ENCODE results near the gene RPL37A.

Gene RPL37A

GRCh38 chr2:216491793-216492596 lies 6.6 kb upstream of the RPL37A start:
- TF ChIP-seq POLR2A (IDR thresholded peaks at IDR 0.05; ENCODE audit: low read depth, low read length) (peak; percentile 71), POLR2AphosphoS5 (IDR thresholded peaks at IDR 0.05; ENCODE audit: low read depth, low read length) (peak; percentile 61; the same call in 1 of the 2 replicates), TAF1 (IDR thresholded peaks at IDR 0.05; ENCODE audit: borderline replicate concordance, low read depth, low read length) (no peak)
- no peak for DNase-seq (ENCODE audit: insufficient read length)
- peak; percentile 97 for FAIRE-seq

DNA sequence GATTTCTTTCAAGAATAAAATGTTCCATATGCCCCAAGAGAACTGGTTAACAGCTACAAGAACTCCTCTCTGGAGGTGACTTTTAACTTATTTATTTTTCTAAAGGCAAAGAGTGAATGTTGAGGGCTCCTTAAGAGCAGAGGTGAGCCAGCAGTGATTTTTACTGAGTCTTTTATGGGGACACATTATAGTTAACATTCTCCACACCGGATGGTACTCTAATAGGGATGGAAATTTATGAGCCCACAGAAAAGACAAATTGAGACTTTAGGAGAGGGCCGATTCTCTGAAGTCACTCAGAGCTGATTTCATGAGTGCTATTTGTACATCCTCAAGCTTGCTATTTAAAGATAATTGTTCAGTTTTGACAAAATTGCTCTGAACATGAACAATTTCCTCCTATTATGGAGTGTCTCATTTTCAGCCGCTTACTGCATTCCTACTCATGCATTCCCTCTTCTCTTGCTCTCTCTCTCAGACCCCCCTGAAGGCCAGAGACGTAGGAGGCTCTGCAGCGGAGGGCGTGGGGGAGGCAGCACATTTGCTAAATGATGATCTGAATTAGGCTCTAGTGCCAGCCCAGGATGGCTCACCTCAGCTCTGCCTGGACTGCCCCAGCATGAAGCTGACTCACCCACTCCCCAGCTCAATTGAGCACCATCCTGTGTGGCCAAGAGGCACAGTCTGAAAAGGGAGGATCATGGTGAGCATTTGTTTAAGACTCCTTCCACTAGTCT lies 5.9 kb upstream of the RPL37A start:
- DNase-seq (ENCODE audit: insufficient read length) (no peak), FAIRE-seq (no peak)
- no peak for TF ChIP-seq POLR2AphosphoS5 (IDR thresholded peaks at IDR 0.05; ENCODE audit: low read depth, low read length)
- TF ChIP-seq TAF1 (IDR thresholded peaks at IDR 0.05; ENCODE audit: borderline replicate concordance, low read depth, low read length): no peak
- no peak for TF ChIP-seq POLR2A (IDR thresholded peaks at IDR 0.05; ENCODE audit: low read depth, low read length)

DNA sequence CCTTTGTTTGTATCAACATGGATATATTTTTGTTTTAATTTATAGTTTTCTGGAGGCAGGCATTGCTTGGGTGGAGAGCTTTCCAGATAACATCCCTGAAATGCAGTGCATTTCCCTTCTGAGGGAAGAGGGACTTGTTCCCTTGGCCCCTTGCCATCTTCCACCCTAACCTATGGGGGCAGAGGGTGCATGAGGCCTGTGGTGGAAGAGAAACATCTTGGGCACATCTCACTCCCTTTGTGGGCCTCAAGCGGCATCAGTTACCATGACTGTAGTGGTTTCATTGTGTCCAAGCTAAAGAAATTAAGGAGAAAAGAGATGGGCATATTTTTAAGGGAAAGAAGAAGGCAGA lies 5.3 kb upstream of the RPL37A start:
- TF ChIP-seq TAF1 (IDR thresholded peaks at IDR 0.05; ENCODE audit: borderline replicate concordance, low read depth, low read length) (no peak), POLR2AphosphoS5 (IDR thresholded peaks at IDR 0.05; ENCODE audit: low read depth, low read length) (no peak), POLR2A (IDR thresholded peaks at IDR 0.05; ENCODE audit: low read depth, low read length) (no peak)

DNA sequence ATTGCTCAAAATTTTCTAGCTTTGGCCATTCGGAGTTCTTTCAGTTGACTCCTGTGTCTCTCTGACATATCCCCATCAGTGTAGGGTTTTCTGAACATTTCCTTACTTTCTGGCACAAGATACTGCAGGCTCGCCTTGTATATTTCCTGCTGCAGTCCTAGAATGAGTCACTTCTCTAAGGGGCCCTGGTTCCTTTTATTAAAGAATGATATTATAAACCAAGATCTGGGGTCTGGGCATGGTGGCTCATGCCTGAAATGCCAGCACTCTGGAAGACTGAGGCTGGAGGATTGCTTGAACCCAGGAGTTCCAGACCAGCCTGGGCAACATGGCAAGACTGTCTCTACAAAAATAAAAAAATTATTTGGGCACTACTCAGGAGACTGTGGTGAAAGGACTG lies 3.0 kb upstream of the RPL37A start:
- DNase-seq (ENCODE audit: insufficient read length) (no peak), FAIRE-seq (no peak)
- no peak for TF ChIP-seq TAF1 (IDR thresholded peaks at IDR 0.05; ENCODE audit: borderline replicate concordance, low read depth, low read length)

More for the DNA sequence above, 5.3 kb upstream of the RPL37A start:
- DNase-seq (ENCODE audit: insufficient read length) (no peak), FAIRE-seq (no peak)

DNA sequence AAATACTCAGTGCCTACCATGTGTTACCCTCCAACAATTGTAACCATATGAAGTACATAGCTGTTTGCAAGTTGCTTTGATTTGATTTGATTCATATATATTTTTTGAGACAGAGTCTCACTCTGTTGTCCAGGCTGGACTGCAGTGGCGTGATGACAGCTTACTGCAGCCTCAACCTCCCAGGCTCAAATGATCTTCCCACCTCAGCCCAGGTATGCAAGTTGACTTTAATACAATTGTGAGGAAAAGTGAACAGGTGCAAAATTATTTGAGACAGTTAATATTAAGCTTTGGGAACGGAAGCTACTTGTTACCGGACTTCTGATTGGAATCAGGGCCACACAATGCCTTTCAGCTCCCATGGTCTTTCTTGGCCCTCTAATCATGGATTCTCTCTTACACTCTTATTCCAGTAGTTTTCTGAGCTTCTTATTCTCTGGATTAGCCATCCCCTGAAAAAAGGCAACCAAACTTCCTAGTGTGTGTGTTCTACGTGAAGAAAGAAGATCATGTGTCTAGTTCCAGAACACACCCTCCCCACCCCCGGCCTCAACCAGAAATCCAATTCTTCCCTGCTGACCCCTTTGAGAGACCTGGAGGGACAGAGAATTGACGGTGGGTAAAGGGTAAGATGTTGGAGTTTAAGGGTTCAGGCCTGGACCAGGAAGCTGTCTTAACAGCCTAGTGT lies 1.1 kb upstream of the RPL37A start:
- FAIRE-seq (no peak), DNase-seq (ENCODE audit: insufficient read length) (no peak)
- TF ChIP-seq POLR2AphosphoS5 (IDR thresholded peaks at IDR 0.05; ENCODE audit: low read depth, low read length) (no peak), POLR2A (IDR thresholded peaks at IDR 0.05; ENCODE audit: low read depth, low read length) (no peak)

- no peak for FAIRE-seq
- no peak for TF ChIP-seq POLR2A (IDR thresholded peaks at IDR 0.05; ENCODE audit: low read depth, low read length)
- TF ChIP-seq TAF1 (IDR thresholded peaks at IDR 0.05; ENCODE audit: borderline replicate concordance, low read depth, low read length): no peak
- TF ChIP-seq POLR2AphosphoS5 (IDR thresholded peaks at IDR 0.05; ENCODE audit: low read depth, low read length): no peak
- no peak for DNase-seq (ENCODE audit: insufficient read length)
These were observed 620 bp upstream of the RPL37A start for GRCh38 chr2:216498070-216498378.

- FAIRE-seq (no peak), DNase-seq (ENCODE audit: insufficient read length) (no peak)
- TF ChIP-seq TAF1 (IDR thresholded peaks at IDR 0.05; ENCODE audit: borderline replicate concordance, low read depth, low read length) (no peak), POLR2AphosphoS5 (IDR thresholded peaks at IDR 0.05; ENCODE audit: low read depth, low read length) (peak; percentile 13; the same call in 1 of the 2 replicates), POLR2A (IDR thresholded peaks at IDR 0.05; ENCODE audit: low read depth, low read length) (no peak)
These were observed 1.1 kb downstream of the RPL37A start for GRCh38 chr2:216499641-216500218.

DNA sequence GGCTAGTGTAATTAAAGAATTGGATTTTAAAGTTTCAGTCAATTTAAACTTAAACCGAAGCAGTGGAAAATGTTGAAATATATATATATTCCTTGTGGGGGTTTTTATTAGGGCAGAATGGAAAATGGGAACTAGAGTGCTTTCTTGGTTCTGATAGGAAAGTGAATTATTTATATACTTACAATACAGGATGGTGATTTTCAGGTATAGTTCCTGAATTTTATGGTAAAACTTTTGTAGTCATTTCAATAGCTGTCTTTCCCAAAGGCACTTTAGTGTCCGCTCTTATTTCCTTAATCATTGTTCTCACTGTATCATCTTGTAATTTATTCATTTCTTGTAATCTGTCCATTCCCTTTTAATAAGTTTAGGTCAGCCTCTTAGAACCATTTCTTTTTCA lies 1.9 kb downstream of the RPL37A start:
- DNase-seq (ENCODE audit: insufficient read length) (no peak), FAIRE-seq (no peak)
- TF ChIP-seq POLR2AphosphoS5 (IDR thresholded peaks at IDR 0.05; ENCODE audit: low read depth, low read length): no peak

GRCh38 chr2:216501854-216502253 lies 3.2 kb downstream of the RPL37A start:
- FAIRE-seq: no peak
- no peak for DNase-seq (ENCODE audit: insufficient read length)
- no peak for TF ChIP-seq TAF1 (IDR thresholded peaks at IDR 0.05; ENCODE audit: borderline replicate concordance, low read depth, low read length)
- no peak for TF ChIP-seq POLR2AphosphoS5 (IDR thresholded peaks at IDR 0.05; ENCODE audit: low read depth, low read length)
- TF ChIP-seq POLR2A (IDR thresholded peaks at IDR 0.05; ENCODE audit: low read depth, low read length): no peak

GRCh38 chr2:216502381-216503158 lies 3.9 kb downstream of the RPL37A start:
- peak; percentile 35; the same call in 1 of the 2 replicates for TF ChIP-seq POLR2A (IDR thresholded peaks at IDR 0.05; ENCODE audit: low read depth, low read length)
- TF ChIP-seq POLR2AphosphoS5 (IDR thresholded peaks at IDR 0.05; ENCODE audit: low read depth, low read length): no peak; the same call in 1 of the 2 replicates
- TF ChIP-seq TAF1 (IDR thresholded peaks at IDR 0.05; ENCODE audit: borderline replicate concordance, low read depth, low read length): no peak
- DNase-seq (ENCODE audit: insufficient read length) (no peak), FAIRE-seq (no peak)

DNA sequence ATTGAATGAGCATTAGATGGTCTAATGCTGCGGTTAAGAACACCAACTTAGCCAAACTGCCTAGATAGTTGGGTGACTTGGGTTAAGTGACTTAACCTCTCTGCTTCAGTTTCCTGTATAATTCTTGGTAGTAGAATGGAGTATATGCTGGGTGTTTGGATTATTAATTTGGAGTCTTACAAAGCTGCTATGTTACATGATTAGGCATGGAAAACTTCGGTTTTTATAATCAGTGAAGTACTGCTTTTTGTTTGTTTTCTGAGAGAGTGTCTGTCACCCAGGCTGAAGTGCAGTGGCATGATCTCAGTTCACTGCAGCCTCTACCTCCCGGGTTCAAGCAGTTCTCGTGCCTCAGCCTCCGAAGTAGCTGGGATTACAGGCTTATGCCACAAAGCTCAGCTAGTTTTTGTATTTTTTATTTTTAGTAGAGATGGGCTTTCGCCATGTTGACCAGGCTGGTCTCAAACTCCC lies 4.5 kb downstream of the RPL37A start:
- FAIRE-seq (no peak), DNase-seq (ENCODE audit: insufficient read length) (no peak)
- no peak for TF ChIP-seq TAF1 (IDR thresholded peaks at IDR 0.05; ENCODE audit: borderline replicate concordance, low read depth, low read length)
- peak; percentile 77; the same call in 1 of the 2 replicates for TF ChIP-seq POLR2AphosphoS5 (IDR thresholded peaks at IDR 0.05; ENCODE audit: low read depth, low read length)
- peak; percentile 48; the same call in 1 of the 2 replicates for TF ChIP-seq POLR2A (IDR thresholded peaks at IDR 0.05; ENCODE audit: low read depth, low read length)
